ENCODE results near the gene TGM5.
A peak's percentile ranks its signal among the peaks of the same experiment; 100 is the strongest.

GRCh38 chr15:43185157-43186002 lies 81.3 kb downstream of the TGM5 start, which contains the start of gene CCNDBP1:
- TF ChIP-seq, protein P1, sequence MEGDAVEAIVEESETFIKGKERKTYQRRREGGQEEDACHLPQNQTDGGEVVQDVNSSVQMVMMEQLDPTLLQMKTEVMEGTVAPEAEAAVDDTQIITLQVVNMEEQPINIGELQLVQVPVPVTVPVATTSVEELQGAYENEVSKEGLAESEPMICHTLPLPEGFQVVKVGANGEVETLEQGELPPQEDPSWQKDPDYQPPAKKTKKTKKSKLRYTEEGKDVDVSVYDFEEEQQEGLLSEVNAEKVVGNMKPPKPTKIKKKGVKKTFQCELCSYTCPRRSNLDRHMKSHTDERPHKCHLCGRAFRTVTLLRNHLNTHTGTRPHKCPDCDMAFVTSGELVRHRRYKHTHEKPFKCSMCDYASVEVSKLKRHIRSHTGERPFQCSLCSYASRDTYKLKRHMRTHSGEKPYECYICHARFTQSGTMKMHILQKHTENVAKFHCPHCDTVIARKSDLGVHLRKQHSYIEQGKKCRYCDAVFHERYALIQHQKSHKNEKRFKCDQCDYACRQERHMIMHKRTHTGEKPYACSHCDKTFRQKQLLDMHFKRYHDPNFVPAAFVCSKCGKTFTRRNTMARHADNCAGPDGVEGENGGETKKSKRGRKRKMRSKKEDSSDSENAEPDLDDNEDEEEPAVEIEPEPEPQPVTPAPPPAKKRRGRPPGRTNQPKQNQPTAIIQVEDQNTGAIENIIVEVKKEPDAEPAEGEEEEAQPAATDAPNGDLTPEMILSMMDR (conservative IDR thresholded peaks at IDR 0.05; ENCODE audit: low read depth in 2 of 2) = peak; percentile 48 to 54; a peak in 3 of 4 replicates
- TF ChIP-seq REST (IDR thresholded peaks at IDR 0.05; ENCODE audit: unreplicated experiment) = no peak
- TF ChIP-seq, protein P2, sequence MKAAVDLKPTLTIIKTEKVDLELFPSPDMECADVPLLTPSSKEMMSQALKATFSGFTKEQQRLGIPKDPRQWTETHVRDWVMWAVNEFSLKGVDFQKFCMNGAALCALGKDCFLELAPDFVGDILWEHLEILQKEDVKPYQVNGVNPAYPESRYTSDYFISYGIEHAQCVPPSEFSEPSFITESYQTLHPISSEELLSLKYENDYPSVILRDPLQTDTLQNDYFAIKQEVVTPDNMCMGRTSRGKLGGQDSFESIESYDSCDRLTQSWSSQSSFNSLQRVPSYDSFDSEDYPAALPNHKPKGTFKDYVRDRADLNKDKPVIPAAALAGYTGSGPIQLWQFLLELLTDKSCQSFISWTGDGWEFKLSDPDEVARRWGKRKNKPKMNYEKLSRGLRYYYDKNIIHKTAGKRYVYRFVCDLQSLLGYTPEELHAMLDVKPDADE (IDR thresholded peaks at IDR 0.05) = peak; percentile 48; the same call in 1 of the 2 replicates
- TF ChIP-seq ZNF114 (CRISPR knock-in tag; IDR thresholded peaks at IDR 0.05) = no peak
- peak; percentile 79 for TF ChIP-seq POLR2AphosphoS5 (IDR thresholded peaks at IDR 0.05; ENCODE audit: low read depth)
- TF ChIP-seq EZH2phosphoT487 (IDR thresholded peaks at IDR 0.05; ENCODE audit: unreplicated experiment) = no peak
- no peak for TF ChIP-seq EZH2 (IDR thresholded peaks at IDR 0.05; ENCODE audit: low read depth, unreplicated experiment)
- no peak for TF ChIP-seq ZNF331 (CRISPR knock-in tag; IDR thresholded peaks at IDR 0.05; ENCODE audit: low read depth)
- no peak for TF ChIP-seq STAT1 (IDR thresholded peaks at IDR 0.05; ENCODE audit: unreplicated experiment)
- TF ChIP-seq CREB1 (CRISPR knock-in tag; IDR thresholded peaks at IDR 0.05; ENCODE audit: low read depth) = no peak
- no peak for TF ChIP-seq JUNB (IDR thresholded peaks at IDR 0.05; ENCODE audit: unreplicated experiment)
- no peak for TF ChIP-seq ZNF462 (CRISPR knock-in tag; IDR thresholded peaks at IDR 0.05)
- TF ChIP-seq NANOG (IDR thresholded peaks at IDR 0.05; ENCODE audit: borderline replicate concordance) = no peak
